Testis (tissue), 2 donors: ENCODE results near the gene ZNF367.

ENCODE experiments used
- CTCF ChIP-seq, 3 experiments: fragments of 450-650 bp in 2 of 3; fragments of 200-600 bp in 1 of 3; sonication (generic) in 1 of 3; IDR thresholded peaks; one replicate each; pipeline ENCODE4 v1.5.1; 2016 to 2019; ENCODE audit warnings: antibody characterized with exemption in 3 of 3, mild to moderate bottlenecking in 2 of 3, moderate library complexity in 1 of 3
- POLR2A ChIP-seq: fragments of 450-650 bp; IDR thresholded peaks from one replicate; pipeline ENCODE4 v1.6.1; 2017; ENCODE audit warnings: antibody characterized with exemption, mild to moderate bottlenecking, moderate library complexity

DNA sequence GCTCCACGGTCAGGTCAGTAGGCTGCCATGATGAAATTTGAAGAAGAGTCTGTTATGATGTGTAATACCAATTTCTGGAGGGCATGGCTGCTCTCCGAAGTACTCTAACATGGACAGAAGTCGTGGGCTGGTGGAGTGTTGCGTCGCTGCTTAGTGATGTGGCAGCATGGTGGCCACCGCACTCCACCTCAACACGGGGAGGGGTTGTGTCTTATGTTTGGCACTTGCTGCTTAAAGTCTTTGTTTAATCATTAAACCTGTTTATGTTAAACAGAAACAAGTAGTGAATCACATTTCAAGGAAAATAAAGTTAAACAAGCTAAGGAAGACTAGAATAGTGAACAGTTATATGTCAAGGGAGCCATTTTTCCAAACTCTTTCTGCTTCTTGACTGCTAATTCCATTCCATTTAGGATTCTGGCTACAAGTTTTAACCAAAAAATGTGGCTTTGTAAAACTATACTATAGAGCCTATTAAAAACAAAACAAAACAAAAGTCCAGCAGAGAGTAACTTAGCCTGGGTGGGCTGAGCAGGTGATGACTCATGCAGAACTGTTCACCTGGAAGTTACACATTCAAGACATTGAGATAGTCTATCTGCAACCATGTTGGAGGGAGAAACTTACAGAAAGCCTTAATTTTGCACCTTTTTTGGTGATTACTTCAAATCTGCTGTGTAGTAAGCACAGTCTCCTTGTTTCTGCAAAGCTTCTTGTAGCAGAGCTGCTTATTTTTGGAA, 41.3 kb upstream of the ZNF367 start:
- TF ChIP-seq CTCF (IDR thresholded peaks at IDR 0.05) (no peak), POLR2A (no peak)
